Measurements from ENCODE around the gene DUSP10. TPM values are rescaled to one million over a fixed set of nuclear protein-coding genes. Genes with fewer than 3 reads are reported as not detected.

DUSP10 gene
- total RNA-seq, 4 donors from 2014 or later: 3.8 to 7.3 (median 4.4) TPM

DNA sequence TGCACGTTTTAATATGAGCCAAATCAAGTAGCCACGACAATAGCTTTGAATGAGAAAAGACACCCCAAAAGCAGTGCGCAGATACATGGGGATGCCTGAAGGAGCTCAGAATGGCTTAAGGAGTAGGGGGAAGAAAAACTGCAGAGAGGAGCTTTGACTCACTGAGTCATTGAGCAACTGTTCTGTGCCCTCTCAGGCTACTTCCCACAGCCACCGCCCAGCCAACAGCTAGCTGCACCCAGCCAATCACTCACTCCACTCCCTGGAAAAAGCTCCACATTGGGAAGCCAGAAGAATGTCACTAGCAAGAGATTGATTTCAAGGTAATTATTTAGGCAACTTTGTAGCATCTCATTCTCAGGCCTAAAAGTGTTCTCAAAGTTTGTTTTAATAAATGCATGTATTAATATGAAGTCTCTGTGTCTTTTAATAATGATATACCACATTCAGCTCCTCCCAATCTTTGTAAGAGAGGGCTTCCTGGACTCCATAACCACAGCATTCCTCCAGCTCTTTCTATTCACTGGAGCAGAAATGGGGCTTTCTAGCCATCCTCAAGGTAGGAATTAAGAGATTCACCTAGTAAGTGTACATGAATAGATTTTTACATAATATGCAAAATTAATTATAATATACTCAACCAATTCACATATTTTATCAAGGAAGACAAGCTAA is 16.8 kb downstream of the DUSP10 start:
- H3K4me1 ChIP-seq: peaks cover 0 to 25% (median 2%) of the 10 kb centered on the region in 4 donors
- no peak overlapping the region for H3K4me3 ChIP-seq
- TF ChIP-seq, protein P1, sequence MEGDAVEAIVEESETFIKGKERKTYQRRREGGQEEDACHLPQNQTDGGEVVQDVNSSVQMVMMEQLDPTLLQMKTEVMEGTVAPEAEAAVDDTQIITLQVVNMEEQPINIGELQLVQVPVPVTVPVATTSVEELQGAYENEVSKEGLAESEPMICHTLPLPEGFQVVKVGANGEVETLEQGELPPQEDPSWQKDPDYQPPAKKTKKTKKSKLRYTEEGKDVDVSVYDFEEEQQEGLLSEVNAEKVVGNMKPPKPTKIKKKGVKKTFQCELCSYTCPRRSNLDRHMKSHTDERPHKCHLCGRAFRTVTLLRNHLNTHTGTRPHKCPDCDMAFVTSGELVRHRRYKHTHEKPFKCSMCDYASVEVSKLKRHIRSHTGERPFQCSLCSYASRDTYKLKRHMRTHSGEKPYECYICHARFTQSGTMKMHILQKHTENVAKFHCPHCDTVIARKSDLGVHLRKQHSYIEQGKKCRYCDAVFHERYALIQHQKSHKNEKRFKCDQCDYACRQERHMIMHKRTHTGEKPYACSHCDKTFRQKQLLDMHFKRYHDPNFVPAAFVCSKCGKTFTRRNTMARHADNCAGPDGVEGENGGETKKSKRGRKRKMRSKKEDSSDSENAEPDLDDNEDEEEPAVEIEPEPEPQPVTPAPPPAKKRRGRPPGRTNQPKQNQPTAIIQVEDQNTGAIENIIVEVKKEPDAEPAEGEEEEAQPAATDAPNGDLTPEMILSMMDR (IDR thresholded peaks at IDR 0.05): no peak
- no peak for TF ChIP-seq POLR2A (IDR thresholded peaks at IDR 0.05)
- no peak for TF ChIP-seq EP300 (IDR thresholded peaks at IDR 0.05)
- DNase-seq (ENCODE audit: low spot score in 2 of 2): no peak
- H3K36me3 ChIP-seq: peaks cover 0 to 3% (median 0%) of the 10 kb centered on the region in 3 donors
- H3K9me3 ChIP-seq: peaks cover 0 to 4% (median 0%) of the 10 kb centered on the region in 4 donors
- no peaks in the 10 kb centered on the region for H3K27me3 ChIP-seq
- WGBS, 2 donors: 86 to 89% methylated on average over 4 of the region's 4 CpGs
- H3K27ac ChIP-seq: peak overlapping the region in 3 of 4 donors; percentile 20 to 44 (median 34)

DNA sequence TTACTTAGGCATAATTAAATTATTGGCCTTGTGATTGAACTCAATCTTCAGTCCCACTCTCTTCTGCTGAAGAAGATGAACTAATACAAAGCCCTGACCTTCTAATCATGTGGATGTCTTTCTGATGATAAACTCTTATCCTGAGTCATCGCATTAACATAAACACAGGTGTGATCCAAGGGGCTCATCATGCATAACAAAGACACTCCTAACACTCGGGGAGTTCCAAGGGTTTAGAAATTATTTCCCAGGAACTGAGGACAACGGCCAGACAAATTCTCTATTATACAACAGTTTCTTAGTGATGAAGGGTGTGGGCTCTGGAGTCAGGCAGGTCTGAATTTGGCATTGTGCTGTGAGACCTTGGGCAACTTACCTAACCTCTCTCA is 18.0 kb downstream of the DUSP10 start:
- 94 to 95% methylated on average over 3 of the region's 3 CpGs for WGBS, 2 donors
- no peaks in the 10 kb centered on the region for H3K27me3 ChIP-seq
- peaks cover 0 to 4% (median 0%) of the 10 kb centered on the region in 4 donors for H3K9me3 ChIP-seq
- no peak for TF ChIP-seq POLR2A (IDR thresholded peaks at IDR 0.05)
- no peak for TF ChIP-seq EP300 (IDR thresholded peaks at IDR 0.05)
- TF ChIP-seq, protein P1 (IDR thresholded peaks at IDR 0.05): no peak
- H3K4me3 ChIP-seq: no peak overlapping the region
- H3K27ac ChIP-seq: no peak overlapping the region
- H3K4me1 ChIP-seq: peaks cover 0 to 33% (median 2%) of the 10 kb centered on the region in 4 donors
- no peak for DNase-seq (ENCODE audit: low spot score in 2 of 2)
- H3K36me3 ChIP-seq: peaks cover 0 to 3% (median 0%) of the 10 kb centered on the region in 3 donors

DNA sequence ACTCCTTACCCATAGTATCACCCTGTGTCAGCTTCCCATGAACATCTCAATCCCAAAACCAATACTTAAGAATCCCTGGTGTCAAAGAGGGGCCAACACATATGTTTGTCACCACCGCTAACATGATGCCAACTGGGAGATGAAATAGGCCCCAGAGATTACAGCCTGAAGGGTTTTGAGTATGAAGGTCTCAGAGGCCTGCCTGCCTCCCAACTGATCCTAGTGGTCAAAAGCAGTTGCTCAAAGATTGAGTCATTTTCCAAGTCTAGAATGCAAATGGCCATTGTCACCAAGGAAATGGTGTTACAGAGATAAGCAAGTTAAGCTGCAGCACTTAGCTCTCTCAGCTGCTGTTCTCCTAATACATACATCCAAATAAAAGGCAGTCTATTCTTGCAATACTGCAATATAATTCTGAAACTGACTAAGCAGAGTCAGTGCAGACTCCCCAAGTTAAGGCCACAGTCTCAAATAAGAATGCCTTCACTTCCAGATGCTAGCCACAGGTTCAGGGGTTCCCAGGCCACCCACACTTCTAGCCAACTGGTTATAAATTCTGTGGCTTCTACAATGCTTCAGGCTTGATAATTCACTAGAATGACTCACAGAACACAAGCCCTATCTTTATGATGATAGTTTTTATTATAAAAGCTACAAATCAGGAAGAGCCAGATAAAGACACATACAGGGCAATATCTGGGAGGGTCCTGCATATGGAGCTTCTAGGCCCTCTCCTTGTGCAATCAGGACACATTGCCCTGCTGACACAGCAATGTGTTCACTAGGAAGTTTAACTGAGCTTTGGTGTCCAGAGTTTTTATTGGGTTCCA is 18.7 kb downstream of the DUSP10 start:
- Histone ChIP-seq H3K27me3 (no peaks in the 10 kb centered on the region), H3K4me1 (peaks cover 0 to 39% (median 5%) of the 10 kb centered on the region in 4 donors)
- WGBS, 2 donors: 64 to 86% methylated on average over 1 of the region's 1 CpG

DNA sequence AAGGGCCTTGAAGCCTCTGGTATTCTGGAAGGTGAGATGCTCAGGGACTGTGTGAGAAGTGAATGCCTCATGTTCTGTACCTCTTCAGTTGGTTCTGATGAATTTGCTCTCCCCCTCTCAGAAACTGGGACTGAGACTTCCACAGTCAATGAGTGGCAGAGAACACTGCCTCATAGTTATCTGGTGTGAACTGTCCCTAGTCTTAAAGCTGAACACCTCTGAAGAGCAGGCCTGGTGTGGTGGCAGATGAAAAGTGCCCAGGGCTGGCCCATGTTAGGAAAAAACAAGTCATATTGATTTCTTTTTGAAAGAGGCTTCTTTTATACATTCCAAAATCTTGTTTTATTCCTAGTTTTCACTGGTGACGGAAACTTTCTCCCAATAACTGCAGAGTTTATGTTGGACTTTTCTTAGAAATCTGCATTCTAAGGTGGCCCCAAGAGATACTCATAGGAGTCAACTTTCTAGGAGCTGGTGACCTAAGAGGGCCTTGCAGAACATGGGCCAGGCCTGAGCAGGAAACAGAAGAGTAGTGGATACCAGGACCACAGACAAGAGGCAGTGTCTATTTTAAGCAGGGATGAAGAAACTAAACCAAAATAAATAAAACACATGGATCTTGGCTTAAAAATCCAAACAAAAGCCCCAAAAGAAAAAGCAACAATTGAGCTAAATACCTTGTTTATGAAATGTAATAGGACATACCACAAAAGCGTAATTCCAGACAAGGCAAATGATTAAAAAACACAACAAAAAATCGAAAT is 19.5 kb downstream of the DUSP10 start:
- WGBS, 2 donors: 70 to 87% methylated on average over 3 of the region's 3 CpGs
- Histone ChIP-seq H3K9me3 (peaks cover 0 to 4% (median 0%) of the 10 kb centered on the region in 4 donors), H3K4me3 (no peak overlapping the region), H3K27ac (peak overlapping the region in 1 of 4 donors; percentile 25), H3K4me1 (peaks cover 0 to 43% (median 6%) of the 10 kb centered on the region in 4 donors), H3K27me3 (no peaks in the 10 kb centered on the region), H3K36me3 (peaks cover 0 to 3% (median 0%) of the 10 kb centered on the region in 3 donors)
- no peak for TF ChIP-seq EP300 (IDR thresholded peaks at IDR 0.05)
- TF ChIP-seq, protein P1 (IDR thresholded peaks at IDR 0.05): no peak
- TF ChIP-seq POLR2A (IDR thresholded peaks at IDR 0.05): no peak
- DNase-seq (ENCODE audit: low spot score in 2 of 2): no peak

More for the DNA sequence above, 18.7 kb downstream of the DUSP10 start:
- Histone ChIP-seq H3K27ac (peak overlapping the region in 1 of 4 donors; percentile 25), H3K36me3 (peaks cover 0 to 3% (median 0%) of the 10 kb centered on the region in 3 donors), H3K4me3 (no peak overlapping the region), H3K9me3 (peaks cover 0 to 4% (median 0%) of the 10 kb centered on the region in 4 donors)
- no peak for DNase-seq (ENCODE audit: low spot score in 2 of 2)
- no peak for TF ChIP-seq EP300 (IDR thresholded peaks at IDR 0.05)
- TF ChIP-seq POLR2A (IDR thresholded peaks at IDR 0.05): no peak
- TF ChIP-seq, protein P1 (IDR thresholded peaks at IDR 0.05): no peak

Data from tibial nerve (tissue), 4 donors.